Mammary epithelial cell (primary cell): ENCODE results near the gene HEXD.

Experiments used
- EZH2 ChIP-seq: IDR thresholded peaks from 2 replicates; pipeline ENCODE4 v1.6.1; 2012; ENCODE audit warnings: low read length, inconsistent platforms, borderline replicate concordance
- TF ChIP-seq, protein P1 (sequence below), 2 donors: IDR thresholded peaks in 1 of 2; conservative IDR thresholded peaks in 1 of 2; 2 replicates each; pipeline ENCODE4 v1.5.1; 2011 to 2012; ENCODE audit warnings: inconsistent platforms in 2 of 2, low read length in 2 of 2, mild to moderate bottlenecking in 2 of 2, control low read depth in 1 of 2, low read depth in 1 of 2; ENCODE audit not compliant: insufficient read depth in 1 of 2; ENCODE audit errors: extremely low read depth in 1 of 2

DNA sequence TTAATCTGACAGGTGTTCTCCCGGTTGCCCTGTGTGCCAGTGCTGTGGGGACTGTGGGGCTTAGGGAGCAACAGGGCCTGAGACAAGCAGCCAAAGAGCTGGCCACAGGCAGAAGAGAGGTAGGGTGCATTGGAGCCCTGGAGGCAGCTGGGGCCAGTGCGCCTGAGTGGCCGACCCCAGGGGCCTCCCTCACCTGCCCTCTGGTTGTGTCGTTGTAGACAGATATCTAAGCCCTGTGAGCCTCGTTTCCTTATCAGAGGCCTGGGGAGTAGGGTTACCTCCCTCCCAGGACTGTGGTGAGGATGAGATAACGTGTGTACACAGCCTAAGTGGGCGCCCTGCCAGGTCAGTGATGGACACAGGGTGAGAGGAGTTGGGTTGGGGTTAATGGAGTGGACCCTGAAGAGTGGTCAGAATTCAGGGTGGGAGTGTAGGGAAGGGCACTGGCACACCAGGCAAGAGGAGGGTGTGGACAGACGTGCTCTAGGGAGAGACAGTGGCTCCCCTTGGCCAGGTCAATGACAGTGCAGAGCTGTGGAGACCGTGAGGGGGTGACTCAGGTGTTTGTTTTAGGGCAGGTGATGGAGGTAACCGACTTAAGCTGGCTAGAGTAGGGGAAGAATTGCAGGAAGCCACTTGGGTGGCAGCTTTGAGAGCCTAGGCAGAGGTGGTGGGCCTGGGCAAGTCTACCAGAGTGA lies 43.8 kb downstream of the HEXD start:
- no peak for TF ChIP-seq EZH2
- TF ChIP-seq, protein P1, sequence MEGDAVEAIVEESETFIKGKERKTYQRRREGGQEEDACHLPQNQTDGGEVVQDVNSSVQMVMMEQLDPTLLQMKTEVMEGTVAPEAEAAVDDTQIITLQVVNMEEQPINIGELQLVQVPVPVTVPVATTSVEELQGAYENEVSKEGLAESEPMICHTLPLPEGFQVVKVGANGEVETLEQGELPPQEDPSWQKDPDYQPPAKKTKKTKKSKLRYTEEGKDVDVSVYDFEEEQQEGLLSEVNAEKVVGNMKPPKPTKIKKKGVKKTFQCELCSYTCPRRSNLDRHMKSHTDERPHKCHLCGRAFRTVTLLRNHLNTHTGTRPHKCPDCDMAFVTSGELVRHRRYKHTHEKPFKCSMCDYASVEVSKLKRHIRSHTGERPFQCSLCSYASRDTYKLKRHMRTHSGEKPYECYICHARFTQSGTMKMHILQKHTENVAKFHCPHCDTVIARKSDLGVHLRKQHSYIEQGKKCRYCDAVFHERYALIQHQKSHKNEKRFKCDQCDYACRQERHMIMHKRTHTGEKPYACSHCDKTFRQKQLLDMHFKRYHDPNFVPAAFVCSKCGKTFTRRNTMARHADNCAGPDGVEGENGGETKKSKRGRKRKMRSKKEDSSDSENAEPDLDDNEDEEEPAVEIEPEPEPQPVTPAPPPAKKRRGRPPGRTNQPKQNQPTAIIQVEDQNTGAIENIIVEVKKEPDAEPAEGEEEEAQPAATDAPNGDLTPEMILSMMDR (conservative IDR thresholded peaks at IDR 0.05 in 1 of 2, IDR thresholded peaks at IDR 0.05 in 1 of 2; ENCODE audit: extremely low read depth in 1 of 2, insufficient read depth in 1 of 2, low read depth in 1 of 2, low read length in 2 of 2), result no peak
